IMR-90 (cell line): ENCODE measurements around the gene OTUD5. TPM values are rescaled to one million over a fixed set of nuclear protein-coding genes. Genes with fewer than 3 reads are reported as not detected.

ENCODE experiments used
- ATAC-seq: fragments of 200-7000 bp; cut with Tn5 transposase; 2 replicates; pipeline ENCODE4 v1.9.1; 2020; ENCODE audit warnings: low read depth, mild to moderate bottlenecking, moderate library complexity
- BruUV-seq: library from RNA; stranded (reverse); fragments of 400-500 nt; replicated peaks from 2 replicates; lab custom pipeline; 2021; lab: Mats Ljungman, UMichigan
- CTCF ChIA-PET: fragments of 300-600 bp; formaldehyde crosslinking; extraction: SDS; loops from one replicate; lab custom pipeline; 2021; ENCODE audit warnings: antibody characterized with exemption; lab: Yijun Ruan, JAX
- POLR2A ChIA-PET: fragments of 300-600 bp; sonication (Branson Sonifier 250); formaldehyde crosslinking; loops from one replicate; lab custom pipeline; 2022; ENCODE audit warnings: antibody characterized with exemption; ENCODE audit not compliant: unreplicated experiment; lab: Charles Lee
- DNase-seq: peaks from one replicate; pipeline ENCODE4 v3.0.0; 2013
- H2AFZ ChIP-seq: replicated peaks from 2 replicates; pipeline ENCODE3; 2013; ENCODE audit warnings: low read length, mild to moderate bottlenecking; ENCODE audit not compliant: poor library complexity
- H2AK5ac ChIP-seq: 2 replicates; pipeline ENCODE4 v1.6.1; 2013; ENCODE audit warnings: low read depth, low read length, inconsistent platforms
- H2AK9ac ChIP-seq: replicated peaks from 2 replicates; pipeline ENCODE3; 2013; ENCODE audit warnings: mild to moderate bottlenecking, low read depth, low read length, moderate library complexity; ENCODE audit not compliant: poor library complexity
- H2BK120ac ChIP-seq: 2 replicates; pipeline ENCODE4 v1.6.1; 2013; ENCODE audit warnings: low read depth, low read length, inconsistent platforms
- H2BK15ac ChIP-seq: 3 replicates; pipeline ENCODE4 v1.6.1; 2013; ENCODE audit warnings: low read depth, low read length, inconsistent platforms
- H2BK20ac ChIP-seq: 2 replicates; pipeline ENCODE4 v1.6.1; 2013; ENCODE audit warnings: low read depth, mild to moderate bottlenecking, inconsistent platforms, low read length, moderate library complexity
- H2BK5ac ChIP-seq: 2 replicates; pipeline ENCODE4 v1.6.1; 2013; ENCODE audit warnings: mild to moderate bottlenecking, low read depth, low read length, inconsistent platforms; ENCODE audit not compliant: poor library complexity, severe bottlenecking
- H3K14ac ChIP-seq: replicated peaks from 2 replicates; pipeline ENCODE4 v1.6.1; 2013; ENCODE audit warnings: low read depth, low read length, inconsistent platforms
- H3K18ac ChIP-seq: 2 replicates; pipeline ENCODE4 v1.6.1; 2013; ENCODE audit warnings: low read depth, low read length, control low read depth
- H3K23ac ChIP-seq: 2 replicates; pipeline ENCODE4 v1.6.1; 2013; ENCODE audit warnings: low read depth, low read length, inconsistent platforms
- H3K27ac ChIP-seq: 2 replicates; pipeline ENCODE4 v1.5.1; 2013; ENCODE audit warnings: mild to moderate bottlenecking, control low read depth, low read length; ENCODE audit not compliant: insufficient read depth
- H3K27me3 ChIP-seq: 2 replicates; pipeline ENCODE4 v1.6.1; 2013; ENCODE audit warnings: low read length; ENCODE audit not compliant: control insufficient read depth, insufficient read depth
- H3K36me3 ChIP-seq: 2 replicates; pipeline ENCODE4 v1.6.1; 2013; ENCODE audit warnings: low read length, mixed read lengths; ENCODE audit not compliant: control insufficient read depth, insufficient read depth
- H3K4ac ChIP-seq: 2 replicates; pipeline ENCODE4 v1.6.1; 2013; ENCODE audit warnings: low read depth, low read length, inconsistent platforms
- H3K4me1 ChIP-seq: 2 replicates; pipeline ENCODE4 v1.6.1; 2013; ENCODE audit warnings: low read length, mixed read lengths; ENCODE audit not compliant: control insufficient read depth, insufficient read depth
- H3K4me2 ChIP-seq: 2 replicates; pipeline ENCODE4 v1.6.1; 2013; ENCODE audit warnings: low read depth, mild to moderate bottlenecking, control low read depth, low read length, moderate library complexity
- H3K4me3 ChIP-seq: 2 replicates; pipeline ENCODE4 v1.5.1; 2013; ENCODE audit warnings: low read depth, mild to moderate bottlenecking, control low read depth, low read length, moderate library complexity; ENCODE audit not compliant: insufficient read depth
- H3K56ac ChIP-seq: 2 replicates; pipeline ENCODE4 v1.6.1; 2013; ENCODE audit warnings: low read length, inconsistent platforms; ENCODE audit not compliant: insufficient read depth; ENCODE audit errors: extremely low read depth
- H3K79me1 ChIP-seq, 2 experiments: 2 replicates each; pipeline ENCODE4 v1.6.1; 2013; ENCODE audit warnings: low read length in 2 of 2, inconsistent platforms in 1 of 2, low read depth in 1 of 2
- H3K9ac ChIP-seq: 2 replicates; pipeline ENCODE4 v1.6.1; 2013; ENCODE audit warnings: low read depth, low read length, control low read depth
- H3K9me1 ChIP-seq: 2 replicates; pipeline ENCODE4 v1.6.1; 2013; ENCODE audit warnings: low read length, inconsistent platforms; ENCODE audit not compliant: insufficient read depth
- H3K9me3 ChIP-seq: 2 replicates; pipeline ENCODE4 v1.6.1; 2013; ENCODE audit warnings: low read length; ENCODE audit not compliant: control insufficient read depth, insufficient read depth
- H4K20me1 ChIP-seq: 2 replicates; pipeline ENCODE4 v1.6.1; 2013; ENCODE audit warnings: low read length, inconsistent platforms; ENCODE audit not compliant: insufficient read depth
- H4K5ac ChIP-seq: 2 replicates; pipeline ENCODE4 v1.6.1; 2013; ENCODE audit warnings: mild to moderate bottlenecking, low read depth, low read length, control low read depth
- H4K8ac ChIP-seq, 2 experiments: 2 replicates each; pipeline ENCODE4 v1.6.1; 2013; ENCODE audit warnings: low read depth in 2 of 2, low read length in 2 of 2, control low read depth in 1 of 2, inconsistent platforms in 1 of 2
- H4K91ac ChIP-seq: 2 replicates; pipeline ENCODE4 v1.6.1; 2013; ENCODE audit warnings: low read depth, low read length, inconsistent platforms; ENCODE audit not compliant: insufficient read depth
- MXI1 ChIP-seq: IDR thresholded peaks from 2 replicates; pipeline ENCODE4 v1.6.1; 2012; ENCODE audit warnings: low read depth, mild to moderate bottlenecking, low read length, moderate library complexity, borderline replicate concordance
- RAD21 ChIP-seq: IDR thresholded peaks from 2 replicates; pipeline ENCODE4 v1.6.1; 2012; ENCODE audit warnings: low read length, improper control_type of control experiment
- RCOR1 ChIP-seq: IDR thresholded peaks from 2 replicates; pipeline ENCODE4 v1.6.1; 2012; ENCODE audit warnings: mild to moderate bottlenecking, low read length, improper control_type of control experiment; ENCODE audit not compliant: insufficient replicate concordance
- SMC3 ChIP-seq: fragments of 150-350 bp; IDR thresholded peaks from 2 replicates; pipeline ENCODE4 v1.6.1; 2016; ENCODE audit warnings: low read depth, mild to moderate bottlenecking, antibody characterized with exemption, low read length, moderate library complexity
- WGBS, 2 experiments: methylation state at CpG; one replicate each; pipeline versions ENCODE4 v1.1.5 to v1.1.7; 2013; ENCODE audit warnings: missing lambda C conversion rate in 2 of 2; ENCODE audit not compliant: insufficient read length in 1 of 2; ENCODE audit errors: extremely low coverage in 2 of 2; 5-methylcytosine and 5-hydroxymethylcytosine counted together
- dilution Hi-C: fragments of 300-500 bp; cut with HindIII; formaldehyde crosslinking; loops from one replicate; pipeline ENCODE4 v1.14.3; 2018; ENCODE audit warnings: low sequenced_read_pairs; ENCODE audit not compliant: unreplicated experiment
- in situ Hi-C: fragments of 300-500 bp; cut with MboI; formaldehyde crosslinking; loops from 3 replicates; pipeline ENCODE4 v1.14.3; 2019; ENCODE audit warnings: low sequenced_read_pairs, inconsistent platforms, mixed read lengths
- intact Hi-C: fragments of 100-400 bp; cut with micrococcal nuclease; formaldehyde crosslinking; loops from 2 replicates; pipeline ENCODE4 v1.10.0; 2022
- polyA plus RNA-seq, 3 experiments: library from polyadenylated mRNA; depleted of rRNA; stranded (reverse); fragments of >200 nt; gene quantifications; 2 replicates each; pipeline ENCODE4 v1.2.3, GENCODE V29; 2012; ENCODE audit warnings: low replicate concordance in 1 of 3
- total RNA-seq: library from RNA; depleted of rRNA; stranded (reverse); fragments of >200 nt; gene quantifications from 2 replicates; pipeline ENCODE4 v1.2.3, GENCODE V29; 2012
- TF ChIP-seq, protein P1 (sequence below): conservative IDR thresholded peaks from 2 replicates; pipeline ENCODE4 v1.5.1; 2012; ENCODE audit warnings: mild to moderate bottlenecking, low read depth, low read length, improper control_type of control experiment
- TF ChIP-seq, protein P2 (sequence below): fragments of 150-350 bp; IDR thresholded peaks from 2 replicates; pipeline ENCODE4 v1.6.1; 2017; ENCODE audit warnings: mild to moderate bottlenecking, antibody characterized with exemption, low read length, low read depth

Gene OTUD5
- total and polyA plus RNA-seq, 2 of the 4 experiments (the other 2 are of a cell fraction): 30.6 to 50.4 TPM

DNA sequence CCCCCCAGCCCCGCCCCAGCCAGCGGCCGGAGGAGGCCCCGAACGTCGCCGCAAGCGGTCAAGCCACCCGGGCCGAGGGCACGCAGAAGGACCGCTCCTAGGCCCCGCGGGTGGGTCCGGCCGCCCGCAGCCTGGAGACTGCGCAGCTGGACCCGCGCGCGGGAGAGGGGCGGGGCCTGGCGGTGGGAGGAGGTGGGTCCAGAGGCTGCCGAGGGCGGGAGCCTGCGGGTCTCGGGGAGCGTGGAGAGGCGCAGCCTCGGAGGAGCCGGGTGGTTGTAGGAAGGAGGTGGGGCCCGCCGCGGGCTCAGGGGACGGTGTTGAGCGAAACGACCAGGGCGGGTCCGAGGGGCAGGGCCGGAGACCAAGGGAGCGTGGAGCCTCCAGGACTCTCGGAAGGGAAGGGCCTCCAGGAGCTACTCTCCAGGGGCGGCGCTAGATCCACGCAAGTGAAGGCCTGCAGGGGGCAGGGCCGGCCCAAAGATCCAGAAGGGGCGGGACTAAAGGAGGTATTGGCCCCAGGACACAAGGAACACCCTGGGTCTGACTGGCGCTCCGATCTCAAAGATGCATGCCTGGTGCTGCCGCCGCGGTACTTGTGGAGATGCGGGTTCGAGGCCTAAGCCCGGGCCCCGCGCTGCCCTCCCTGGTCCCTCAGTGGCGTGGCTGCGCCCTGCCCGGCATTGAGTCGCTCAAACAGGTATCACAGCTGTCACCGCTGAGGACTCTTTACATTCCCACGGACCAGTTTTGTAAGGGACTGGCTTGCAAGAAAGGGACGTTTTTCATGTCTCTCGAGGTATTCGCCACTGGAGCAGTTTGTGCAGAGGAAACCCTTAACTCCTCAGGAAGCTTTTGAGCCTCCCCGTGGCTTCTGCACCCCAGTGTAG, 65.8 kb downstream of the OTUD5 start:
- peak overlapping the region; percentile 84 for H2AFZ ChIP-seq
- 0 out of 2 replicates have a peak overlapping the region, but pooled peaks have one; percentile 25 for H3K9ac ChIP-seq
- CTCF ChIA-PET: interaction anchor here (0.6 kb wide), 2 partner anchors 17 to 196 kb away, joined by 4 to 5 read pairs; no protein-coding TSS in a partner anchor
- POLR2A ChIA-PET: interaction anchor here (0.6 kb wide), 1 partner anchor 65 kb away, joined by 3 read pairs; no protein-coding TSS in a partner anchor
- no peaks in the 10 kb centered on the region for H3K9me3 ChIP-seq
- no peak overlapping the region; the same call in 1 of the 2 replicates for H3K27ac ChIP-seq
- dilution Hi-C loops: no loop called here
- 35% methylated on average over 35 of the region's 68 CpGs; no CpG with 5 or more reads in 1 of the 2 experiments for WGBS, 2 experiments
- H4K20me1 ChIP-seq: no peaks in the 10 kb centered on the region
- ATAC-seq (peak; percentile 96), DNase-seq (peak; percentile 70)
- H2BK20ac ChIP-seq: no peak overlapping the region
- no peak overlapping the region for H2BK15ac ChIP-seq
- H3K4ac ChIP-seq: peak overlapping the region; percentile 52; the same call in 1 of the 2 replicates
- BruUV-seq: no TSS peak
- H4K8ac ChIP-seq: peak overlapping the region in 1 of 2 experiments; percentile 21; a peak in 1 of 4 replicates
- no peak overlapping the region for H2BK120ac ChIP-seq
- H3K36me3 ChIP-seq: no peaks in the 10 kb centered on the region
- peak overlapping the region; percentile 32 for H3K4me3 ChIP-seq
- H4K5ac ChIP-seq: no peak overlapping the region
- in situ Hi-C loops: no loop called here
- H3K27me3 ChIP-seq: no peaks in the 10 kb centered on the region
- no peak overlapping the region for H3K23ac ChIP-seq
- H2BK5ac ChIP-seq: no peak overlapping the region
- H3K18ac ChIP-seq: no peak overlapping the region
- no peak overlapping the region for H4K91ac ChIP-seq
- peaks cover 3 to 11% of the 10 kb centered on the region in 2 experiments; a peak in 3 of 4 replicates for H3K79me1 ChIP-seq
- peak overlapping the region; percentile 77 for H2AK9ac ChIP-seq
- H3K4me2 ChIP-seq: peak overlapping the region; percentile 74
- H3K56ac ChIP-seq: no peak overlapping the region
- H3K4me1 ChIP-seq: 0 out of 2 replicates have a peak, but pooled peaks cover 2% of the 10 kb centered on the region
- no peak overlapping the region for H2AK5ac ChIP-seq
- intact Hi-C loops: no loop called here
- H3K9me1 ChIP-seq: 0 out of 2 replicates have a peak, but pooled peaks cover 7% of the 10 kb centered on the region
- peak; percentile 40; the same call in 1 of the 2 replicates for TF ChIP-seq RAD21
- no peak for TF ChIP-seq RCOR1
- TF ChIP-seq MXI1: no peak; the same call in 1 of the 2 replicates
- TF ChIP-seq, protein P1, sequence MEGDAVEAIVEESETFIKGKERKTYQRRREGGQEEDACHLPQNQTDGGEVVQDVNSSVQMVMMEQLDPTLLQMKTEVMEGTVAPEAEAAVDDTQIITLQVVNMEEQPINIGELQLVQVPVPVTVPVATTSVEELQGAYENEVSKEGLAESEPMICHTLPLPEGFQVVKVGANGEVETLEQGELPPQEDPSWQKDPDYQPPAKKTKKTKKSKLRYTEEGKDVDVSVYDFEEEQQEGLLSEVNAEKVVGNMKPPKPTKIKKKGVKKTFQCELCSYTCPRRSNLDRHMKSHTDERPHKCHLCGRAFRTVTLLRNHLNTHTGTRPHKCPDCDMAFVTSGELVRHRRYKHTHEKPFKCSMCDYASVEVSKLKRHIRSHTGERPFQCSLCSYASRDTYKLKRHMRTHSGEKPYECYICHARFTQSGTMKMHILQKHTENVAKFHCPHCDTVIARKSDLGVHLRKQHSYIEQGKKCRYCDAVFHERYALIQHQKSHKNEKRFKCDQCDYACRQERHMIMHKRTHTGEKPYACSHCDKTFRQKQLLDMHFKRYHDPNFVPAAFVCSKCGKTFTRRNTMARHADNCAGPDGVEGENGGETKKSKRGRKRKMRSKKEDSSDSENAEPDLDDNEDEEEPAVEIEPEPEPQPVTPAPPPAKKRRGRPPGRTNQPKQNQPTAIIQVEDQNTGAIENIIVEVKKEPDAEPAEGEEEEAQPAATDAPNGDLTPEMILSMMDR: peak; percentile 56
- TF ChIP-seq, protein P2, sequence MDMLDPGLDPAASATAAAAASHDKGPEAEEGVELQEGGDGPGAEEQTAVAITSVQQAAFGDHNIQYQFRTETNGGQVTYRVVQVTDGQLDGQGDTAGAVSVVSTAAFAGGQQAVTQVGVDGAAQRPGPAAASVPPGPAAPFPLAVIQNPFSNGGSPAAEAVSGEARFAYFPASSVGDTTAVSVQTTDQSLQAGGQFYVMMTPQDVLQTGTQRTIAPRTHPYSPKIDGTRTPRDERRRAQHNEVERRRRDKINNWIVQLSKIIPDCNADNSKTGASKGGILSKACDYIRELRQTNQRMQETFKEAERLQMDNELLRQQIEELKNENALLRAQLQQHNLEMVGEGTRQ: no peak
- TF ChIP-seq SMC3: 0 out of 2 replicates have a peak, but pooled peaks have one; percentile 10
- peak overlapping the region; percentile 68 for H3K14ac ChIP-seq
